CD4-positive, alpha-beta memory T cell (primary cell): ENCODE results near the gene LRRC75B. TPM values are rescaled to one million over a fixed set of nuclear protein-coding genes. Genes with fewer than 3 reads are reported as not detected.

Experiments
- CTCF ChIA-PET: fragments of 350-600 bp; sonication (Branson Sonifier 250); formaldehyde crosslinking; loops from one replicate; lab custom pipeline; 2021; ENCODE audit warnings: inconsistent platforms; ENCODE audit not compliant: partially characterized antibody; lab: Charles Lee
- POLR2A ChIA-PET: fragments of 350-600 bp; sonication (Branson Sonifier 250); formaldehyde crosslinking; loops from one replicate; lab custom pipeline; 2021; ENCODE audit not compliant: partially characterized antibody; lab: Charles Lee
- DNase-seq, 5 donors: peaks; one replicate each; pipeline versions ENCODE4 v3.0.0 to v3.0.0-alpha.2; 2020 to 2022; ENCODE audit warnings: mixed read lengths in 1 of 5
- H3K27ac ChIP-seq: one replicate; pipeline ENCODE4 v1.7.0; 2013; ENCODE audit warnings: low read depth, low read length
- H3K27me3 ChIP-seq: 2 replicates; pipeline ENCODE4 v1.7.0; 2013; ENCODE audit warnings: mild to moderate bottlenecking, low read length, moderate library complexity; ENCODE audit not compliant: insufficient read depth
- H3K36me3 ChIP-seq: 2 replicates; pipeline ENCODE4 v1.7.0; 2013; ENCODE audit warnings: mild to moderate bottlenecking, low read length, moderate library complexity; ENCODE audit not compliant: insufficient read depth
- H3K4me1 ChIP-seq: 2 replicates; pipeline ENCODE4 v1.7.0; 2013; ENCODE audit warnings: mild to moderate bottlenecking, low read length, moderate library complexity; ENCODE audit not compliant: insufficient read depth
- H3K4me3 ChIP-seq, 2 donors: one replicate each; pipeline ENCODE4 v1.7.0; 2013; ENCODE audit warnings: low read length in 2 of 2, mild to moderate bottlenecking in 1 of 2
- H3K9me3 ChIP-seq, 2 donors: one replicate each; pipeline ENCODE4 v1.7.0; 2013; ENCODE audit warnings: low read length in 2 of 2, control low read depth in 1 of 2; ENCODE audit not compliant: control insufficient read depth in 1 of 2
- H3K27ac Mint-ChIP-seq, 7 donors: one replicate each; pipeline ENCODE4 v1.8.0; 2020 to 2021; ENCODE audit warnings: mixed read lengths in 7 of 7, mild to moderate bottlenecking in 6 of 7, inconsistent platforms in 3 of 7, moderate library complexity in 3 of 7
- H3K27me3 Mint-ChIP-seq, 2 donors: one replicate each; pipeline ENCODE4 v1.8.0; 2020 to 2021; ENCODE audit warnings: mixed read lengths in 2 of 2
- H3K36me3 Mint-ChIP-seq, 2 donors: one replicate each; pipeline ENCODE4 v1.8.0; 2020 to 2021; ENCODE audit warnings: mixed read lengths in 2 of 2, inconsistent platforms in 1 of 2, mild to moderate bottlenecking in 1 of 2
- H3K4me1 Mint-ChIP-seq, 4 donors: one replicate each; pipeline ENCODE4 v1.8.0; 2020 to 2021; ENCODE audit warnings: mixed read lengths in 4 of 4, mild to moderate bottlenecking in 1 of 4
- H3K4me3 Mint-ChIP-seq, 8 donors: one replicate each; pipeline ENCODE4 v1.8.0; 2020 to 2021; ENCODE audit warnings: mixed read lengths in 8 of 8, mild to moderate bottlenecking in 7 of 8, moderate library complexity in 6 of 8, inconsistent platforms in 3 of 8
- H3K9me3 Mint-ChIP-seq, 8 donors: one replicate each; pipeline ENCODE4 v1.8.0; 2020 to 2021; ENCODE audit warnings: mixed read lengths in 8 of 8, mild to moderate bottlenecking in 5 of 8, inconsistent platforms in 3 of 8, moderate library complexity in 1 of 8
- intact Hi-C: fragments of 100-400 bp; cut with micrococcal nuclease; formaldehyde crosslinking; loops from one replicate; pipeline ENCODE4 v1.15.1; 2023
- polyA plus RNA-seq, 2 donors: library from polyadenylated mRNA; unstranded; fragments of 300-500 nt; fragmentation: Illumina TruSeq; gene quantifications; one replicate each; pipeline ENCODE4 v1.2.3, GENCODE V29; 2021
- total RNA-seq, 2 experiments: library from RNA; stranded (reverse); gene quantifications; one replicate each; pipeline ENCODE4 v1.2.3, GENCODE V29; 2021

Gene LRRC75B
- total and polyA plus RNA-seq, 4 experiments from 2014 or later, result 0.19 to 0.40 TPM; not detected in 2

DNA sequence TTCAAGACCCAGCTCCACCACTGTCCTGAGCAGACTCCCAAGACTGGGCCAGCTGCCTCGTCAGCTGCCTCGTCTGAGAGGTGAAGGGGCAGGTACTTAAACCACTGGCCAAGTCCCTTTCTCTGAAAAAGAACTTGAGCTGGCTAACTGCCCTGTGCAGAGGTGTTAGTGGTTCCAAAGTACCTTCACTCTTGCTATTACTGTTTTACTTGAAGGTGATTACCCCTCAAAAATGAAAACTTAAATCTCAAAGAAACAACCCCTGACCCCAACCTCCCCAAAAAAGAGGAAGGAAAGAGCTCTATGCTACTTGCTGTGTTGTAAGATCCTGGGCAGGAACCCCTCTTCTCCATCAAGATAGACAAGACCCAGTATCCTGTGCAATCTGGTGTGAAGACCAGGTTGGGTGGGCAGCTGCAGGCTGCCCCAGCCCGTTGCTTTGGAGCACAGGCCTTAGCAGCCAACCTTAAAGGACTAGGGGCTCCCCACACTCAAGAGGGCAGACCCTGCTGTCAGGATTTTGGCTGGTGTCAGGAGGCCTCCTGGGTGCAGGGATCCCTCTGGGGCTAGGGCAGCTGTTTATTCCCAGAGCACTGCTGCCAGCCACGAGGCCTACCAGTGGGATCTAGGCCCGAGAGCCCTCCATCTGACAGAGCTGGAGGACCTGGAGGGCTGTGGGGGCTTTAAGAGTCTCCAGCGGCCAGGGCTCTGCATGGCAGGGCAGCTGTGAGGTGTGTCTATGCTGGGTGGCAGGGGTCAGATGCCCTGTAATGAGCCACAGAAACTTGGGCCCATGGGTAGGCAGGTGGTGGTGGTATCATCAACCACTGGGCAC lies 51.0 kb downstream of the LRRC75B start:
- Mint-ChIP-seq H3K4me3 (no peak overlapping the region), H3K27ac (peak overlapping the region in 1 of 7 donors; percentile 68), H3K4me1 (no peaks in the 10 kb centered on the region), H3K9me3 (no peaks in the 10 kb centered on the region), H3K36me3 (peaks cover 30 to 63% of the 10 kb centered on the region in 2 donors), H3K27me3 (no peaks in the 10 kb centered on the region)
- Histone ChIP-seq H3K9me3 (no peaks in the 10 kb centered on the region), H3K27ac (no peak overlapping the region), H3K4me1 (no peaks in the 10 kb centered on the region), H3K4me3 (no peak overlapping the region), H3K27me3 (no peaks in the 10 kb centered on the region), H3K36me3 (peaks cover 51% of the 10 kb centered on the region)
- ChIA-PET CTCF (no interaction called here), POLR2A (interaction anchor here (1.7 kb wide), 1 partner anchor 13 kb away, joined by 6 read pairs; the partner anchor contains the start of gene GUCD1)
- no peak for DNase-seq
- intact Hi-C loops, result no loop called here

DNA sequence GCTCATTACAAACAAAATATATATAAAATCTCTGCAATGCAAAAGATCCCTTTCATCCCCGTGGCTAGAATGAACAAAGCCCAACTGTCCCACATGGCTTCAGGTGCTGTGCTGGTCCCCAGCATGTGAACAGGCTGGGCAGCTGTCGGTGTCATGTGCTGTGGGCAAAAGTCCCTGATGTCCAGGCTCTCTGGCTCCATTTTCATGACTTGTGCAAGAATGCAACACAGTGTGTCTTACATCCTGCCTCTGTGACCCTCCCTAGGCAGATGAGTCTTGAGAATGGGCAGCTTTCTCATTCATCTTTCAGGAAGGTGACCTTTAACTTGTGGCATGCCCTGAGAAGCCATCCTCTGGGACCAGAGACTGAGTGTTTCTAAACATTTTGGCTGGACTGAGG lies 52.4 kb downstream of the LRRC75B start:
- Histone ChIP-seq H3K27me3 (no peaks in the 10 kb centered on the region), H3K27ac (no peak overlapping the region), H3K4me1 (no peaks in the 10 kb centered on the region), H3K9me3 (no peaks in the 10 kb centered on the region), H3K36me3 (peaks cover 44% of the 10 kb centered on the region), H3K4me3 (no peak overlapping the region)
- Mint-ChIP-seq H3K36me3 (peaks cover 22 to 53% of the 10 kb centered on the region in 2 donors), H3K27me3 (no peaks in the 10 kb centered on the region), H3K27ac (no peak overlapping the region), H3K4me1 (no peaks in the 10 kb centered on the region), H3K4me3 (no peak overlapping the region), H3K9me3 (no peaks in the 10 kb centered on the region)
- POLR2A ChIA-PET, result no interaction called here
- intact Hi-C loops, result no loop called here
- no peak for DNase-seq
- CTCF ChIA-PET, result interaction anchor here (1.2 kb wide), 1 partner anchor 14 kb away, joined by 3 read pairs; no protein-coding TSS in a partner anchor

DNA sequence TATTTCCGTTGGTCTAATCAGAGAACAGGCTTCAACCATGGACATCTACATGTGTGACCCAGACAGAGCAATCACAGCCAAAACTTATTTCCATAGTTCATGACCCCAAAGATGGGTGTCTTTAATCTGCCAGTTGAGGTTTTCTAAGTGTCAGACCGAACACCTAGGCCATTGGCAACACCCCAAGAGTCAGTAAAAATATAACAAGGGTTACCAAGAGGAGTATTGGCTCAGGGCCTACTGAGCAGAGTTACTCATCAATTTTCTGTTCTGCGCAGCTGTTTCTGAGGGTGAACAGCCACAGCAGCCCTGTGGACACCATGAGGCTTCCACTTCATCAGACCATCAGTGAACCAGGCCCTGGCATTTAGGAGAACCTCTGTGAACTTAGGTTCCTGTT lies 56.8 kb downstream of the LRRC75B start:
- ChIA-PET CTCF (interaction anchor here (1.4 kb wide), 1 partner anchor 10 kb away, joined by 5 read pairs; no protein-coding TSS in a partner anchor), POLR2A (interaction anchor here (0.6 kb wide), 1 partner anchor 19 kb away, joined by 3 read pairs; the partner anchor contains the start of gene GUCD1)
- DNase-seq, result no peak
- H3K9me3 Mint-ChIP-seq, result no peaks in the 10 kb centered on the region
- Histone ChIP-seq H3K27me3 (no peaks in the 10 kb centered on the region), H3K9me3 (no peaks in the 10 kb centered on the region), H3K4me1 (no peaks in the 10 kb centered on the region), H3K36me3 (peaks cover 7% of the 10 kb centered on the region), H3K4me3 (no peak overlapping the region), H3K27ac (no peak overlapping the region)
- no peak overlapping the region for H3K27ac Mint-ChIP-seq
- H3K36me3 Mint-ChIP-seq, result peaks cover 10 to 17% of the 10 kb centered on the region in 2 donors
- H3K27me3 Mint-ChIP-seq, result no peaks in the 10 kb centered on the region
- no peak overlapping the region for H3K4me3 Mint-ChIP-seq
- intact Hi-C loops, result no loop called here
- H3K4me1 Mint-ChIP-seq, result no peaks in the 10 kb centered on the region

Other genes with a start within 250 kb of the LRRC75B start
- gene ADORA2A, start 165.5 kb downstream of the LRRC75B start, total RNA-seq, result 10 to 100 TPM; 34.5 to 35.0 TPM
- 10 to 100 TPM; 66.7 to 74.7 TPM for gene ADORA2A, start 165.5 kb downstream of the LRRC75B start, polyA plus RNA-seq
- 1 to 10 TPM; 1.1 to 1.4 TPM for gene UPB1, start 97.7 kb downstream of the LRRC75B start, total RNA-seq
- gene UPB1, start 97.7 kb downstream of the LRRC75B start, polyA plus RNA-seq, result not detected
- gene GUCD1, start 37.9 kb downstream of the LRRC75B start, total RNA-seq, result 10 to 100 TPM; 65.0 to 65.5 TPM
- 10 to 100 TPM; 44.2 to 47.3 TPM for gene GUCD1, start 37.9 kb downstream of the LRRC75B start, polyA plus RNA-seq
- 10 to 100 TPM; 77.6 to 85.0 TPM for gene SNRPD3, start 37.1 kb downstream of the LRRC75B start, total RNA-seq
- gene SNRPD3, start 37.1 kb downstream of the LRRC75B start, polyA plus RNA-seq, result 100 to 1,000 TPM in 1 of 2 donors, 10 to 100 TPM in 1; 62.6 to 102 TPM
- gene GGT1, start 10.1 kb upstream of the LRRC75B start, total RNA-seq, result 10 to 100 TPM; 27.1 to 28.3 TPM
- 10 to 100 TPM; 11.9 to 18.1 TPM for gene GGT1, start 10.1 kb upstream of the LRRC75B start, polyA plus RNA-seq
- not detected for gene PIWIL3, start 181.6 kb upstream of the LRRC75B start, total RNA-seq
- gene PIWIL3, start 181.6 kb upstream of the LRRC75B start, polyA plus RNA-seq, result not detected
- gene SGSM1, start 213.1 kb upstream of the LRRC75B start, total RNA-seq, result 1 to 10 TPM; 3.2 to 3.4 TPM
- under 1 TPM; 0.08 to 0.76 TPM for gene SGSM1, start 213.1 kb upstream of the LRRC75B start, polyA plus RNA-seq